WTC11 (cell line): ENCODE measurements around the gene CHRNA1. TPM values are rescaled to one million over a fixed set of nuclear protein-coding genes. Genes with fewer than 3 reads are reported as not detected.
A peak's percentile ranks its signal among the peaks of the same experiment; 100 is the strongest.

Source experiments
- CREM ChIP-seq: sonication (generic); formaldehyde crosslinking; IDR thresholded peaks from 2 replicates; pipeline ENCODE4 v1.8.1; 2022; ENCODE audit warnings: mild to moderate bottlenecking, missing genetic modification reagents, moderate library complexity
- EMX1 ChIP-seq: fragments of 250-450 bp; sonication (Bioruptor Pico); IDR thresholded peaks from 2 replicates; pipeline ENCODE4 v1.8.0; 2021; ENCODE audit warnings: mild to moderate bottlenecking
- ERG ChIP-seq: fragments of 250-450 bp; sonication (Bioruptor Pico); IDR thresholded peaks from 2 replicates; pipeline ENCODE4 v1.8.0; 2021; ENCODE audit warnings: mild to moderate bottlenecking
- ETV6 ChIP-seq: sonication (generic); formaldehyde crosslinking; IDR thresholded peaks from 2 replicates; pipeline ENCODE4 v1.8.1; 2022; ENCODE audit warnings: mild to moderate bottlenecking, missing genetic modification reagents
- FOXK1 ChIP-seq: sonication (generic); formaldehyde crosslinking; IDR thresholded peaks from 2 replicates; pipeline ENCODE4 v1.8.0; 2022; ENCODE audit warnings: mild to moderate bottlenecking, moderate library complexity, missing genetic modification reagents
- GABPB1 ChIP-seq: sonication (generic); formaldehyde crosslinking; IDR thresholded peaks from 2 replicates; pipeline ENCODE4 v1.8.1; 2023; ENCODE audit warnings: mild to moderate bottlenecking, missing genetic modification reagents
- GTF2I ChIP-seq: fragments of 250-450 bp; sonication (Bioruptor Pico); conservative IDR thresholded peaks from 2 replicates; pipeline ENCODE4 v1.4.0; 2021; ENCODE audit warnings: mild to moderate bottlenecking
- HMGXB4 ChIP-seq: sonication (generic); formaldehyde crosslinking; IDR thresholded peaks from 2 replicates; pipeline ENCODE4 v1.8.1; 2023; ENCODE audit warnings: mild to moderate bottlenecking, moderate library complexity, missing genetic modification reagents
- JAZF1 ChIP-seq: fragments of 250-450 bp; sonication (Bioruptor Pico); IDR thresholded peaks from 2 replicates; pipeline ENCODE4 v1.9.0; 2021; ENCODE audit warnings: moderate library complexity, mild to moderate bottlenecking, inconsistent platforms
- KAT7 ChIP-seq: sonication (generic); formaldehyde crosslinking; IDR thresholded peaks from 2 replicates; pipeline ENCODE4 v1.8.1; 2023; ENCODE audit warnings: missing genetic modification reagents, mild to moderate bottlenecking, borderline replicate concordance
- NFE2L1 ChIP-seq: sonication (generic); formaldehyde crosslinking; IDR thresholded peaks from 2 replicates; pipeline ENCODE4 v1.8.1; 2023; ENCODE audit warnings: missing genetic modification reagents
- NR1H2 ChIP-seq: sonication (generic); formaldehyde crosslinking; IDR thresholded peaks from 2 replicates; pipeline ENCODE4 v1.9.0; 2021; ENCODE audit warnings: mild to moderate bottlenecking, moderate library complexity, missing genetic modification reagents
- SP1 ChIP-seq: sonication (generic); formaldehyde crosslinking; conservative IDR thresholded peaks from 2 replicates; pipeline ENCODE4 v1.8.1; 2022; ENCODE audit warnings: missing genetic modification reagents
- TEAD1 ChIP-seq: sonication (generic); formaldehyde crosslinking; IDR thresholded peaks from 2 replicates; pipeline ENCODE4 v1.8.0; 2022; ENCODE audit warnings: mild to moderate bottlenecking, missing genetic modification reagents
- ZBTB21 ChIP-seq: sonication (generic); formaldehyde crosslinking; IDR thresholded peaks from 2 replicates; pipeline ENCODE4 v1.8.1; 2023; ENCODE audit warnings: mild to moderate bottlenecking, missing genetic modification reagents, borderline replicate concordance
- total RNA-seq: library from RNA; stranded (reverse); gene quantifications from 3 replicates; pipeline ENCODE4 v1.2.3, GENCODE V29; 2021
- TF ChIP-seq, protein P1 (sequence below): sonication (generic); formaldehyde crosslinking; conservative IDR thresholded peaks from 2 replicates; pipeline ENCODE4 v1.8.1; 2022; ENCODE audit warnings: mild to moderate bottlenecking, missing genetic modification reagents
- TF ChIP-seq, protein P2 (sequence below): sonication (generic); formaldehyde crosslinking; conservative IDR thresholded peaks from 2 replicates; pipeline ENCODE4 v1.8.1; 2023; ENCODE audit warnings: mild to moderate bottlenecking, low read depth, missing genetic modification reagents, moderate library complexity
- TF ChIP-seq, protein P3 (sequence below): sonication (generic); formaldehyde crosslinking; IDR thresholded peaks from 2 replicates; pipeline ENCODE4 v1.8.1; 2022; ENCODE audit warnings: missing genetic modification reagents, borderline replicate concordance
- TF ChIP-seq, protein P4 (sequence below): sonication (generic); formaldehyde crosslinking; IDR thresholded peaks from 2 replicates; pipeline ENCODE4 v1.8.0; 2022; ENCODE audit warnings: mild to moderate bottlenecking, missing genetic modification reagents
- TF ChIP-seq, protein P5 (sequence below): sonication (generic); formaldehyde crosslinking; IDR thresholded peaks from 2 replicates; pipeline ENCODE4 v1.8.0; 2023; ENCODE audit warnings: mild to moderate bottlenecking, missing genetic modification reagents
- TF ChIP-seq, protein P6 (sequence below): sonication (generic); formaldehyde crosslinking; IDR thresholded peaks from 2 replicates; pipeline ENCODE4 v1.8.1; 2023; ENCODE audit warnings: mild to moderate bottlenecking, missing genetic modification reagents, borderline replicate concordance

The CHRNA1 gene
- total RNA-seq, 1 experiment from 2014 or later = not detected

GRCh38 chr2:174729797-174730697, 34.2 kb downstream of the CHRNA1 start (continued):
- TF ChIP-seq HMGXB4 (CRISPR knock-in tag) (peak; percentile 81), FOXK1 (CRISPR knock-in tag) (peak; percentile 16; the same call in 1 of the 2 replicates), NR1H2 (CRISPR knock-in tag) (no peak), GABPB1 (no peak), GTF2I (no peak; the same call in 1 of the 2 replicates), EMX1 (no peak), ETV6 (peak; percentile 53), TEAD1 (CRISPR knock-in tag) (peak; percentile 30; the same call in 1 of the 2 replicates), CREM (no peak), JAZF1 (CRISPR knock-in tag) (no peak), SP1 (CRISPR knock-in tag) (peak; percentile 18; the same call in 1 of the 2 replicates), ZBTB21 (CRISPR knock-in tag) (no peak), NFE2L1 (peak; percentile 47; the same call in 1 of the 2 replicates), KAT7 (CRISPR knock-in tag) (no peak), ERG (CRISPR knock-in tag) (no peak)
- TF ChIP-seq, protein P1, sequence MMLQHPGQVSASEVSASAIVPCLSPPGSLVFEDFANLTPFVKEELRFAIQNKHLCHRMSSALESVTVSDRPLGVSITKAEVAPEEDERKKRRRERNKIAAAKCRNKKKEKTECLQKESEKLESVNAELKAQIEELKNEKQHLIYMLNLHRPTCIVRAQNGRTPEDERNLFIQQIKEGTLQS = no peak
- TF ChIP-seq, protein P2, sequence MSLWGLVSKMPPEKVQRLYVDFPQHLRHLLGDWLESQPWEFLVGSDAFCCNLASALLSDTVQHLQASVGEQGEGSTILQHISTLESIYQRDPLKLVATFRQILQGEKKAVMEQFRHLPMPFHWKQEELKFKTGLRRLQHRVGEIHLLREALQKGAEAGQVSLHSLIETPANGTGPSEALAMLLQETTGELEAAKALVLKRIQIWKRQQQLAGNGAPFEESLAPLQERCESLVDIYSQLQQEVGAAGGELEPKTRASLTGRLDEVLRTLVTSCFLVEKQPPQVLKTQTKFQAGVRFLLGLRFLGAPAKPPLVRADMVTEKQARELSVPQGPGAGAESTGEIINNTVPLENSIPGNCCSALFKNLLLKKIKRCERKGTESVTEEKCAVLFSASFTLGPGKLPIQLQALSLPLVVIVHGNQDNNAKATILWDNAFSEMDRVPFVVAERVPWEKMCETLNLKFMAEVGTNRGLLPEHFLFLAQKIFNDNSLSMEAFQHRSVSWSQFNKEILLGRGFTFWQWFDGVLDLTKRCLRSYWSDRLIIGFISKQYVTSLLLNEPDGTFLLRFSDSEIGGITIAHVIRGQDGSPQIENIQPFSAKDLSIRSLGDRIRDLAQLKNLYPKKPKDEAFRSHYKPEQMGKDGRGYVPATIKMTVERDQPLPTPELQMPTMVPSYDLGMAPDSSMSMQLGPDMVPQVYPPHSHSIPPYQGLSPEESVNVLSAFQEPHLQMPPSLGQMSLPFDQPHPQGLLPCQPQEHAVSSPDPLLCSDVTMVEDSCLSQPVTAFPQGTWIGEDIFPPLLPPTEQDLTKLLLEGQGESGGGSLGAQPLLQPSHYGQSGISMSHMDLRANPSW (CRISPR knock-in tag) = no peak
- TF ChIP-seq, protein P3, sequence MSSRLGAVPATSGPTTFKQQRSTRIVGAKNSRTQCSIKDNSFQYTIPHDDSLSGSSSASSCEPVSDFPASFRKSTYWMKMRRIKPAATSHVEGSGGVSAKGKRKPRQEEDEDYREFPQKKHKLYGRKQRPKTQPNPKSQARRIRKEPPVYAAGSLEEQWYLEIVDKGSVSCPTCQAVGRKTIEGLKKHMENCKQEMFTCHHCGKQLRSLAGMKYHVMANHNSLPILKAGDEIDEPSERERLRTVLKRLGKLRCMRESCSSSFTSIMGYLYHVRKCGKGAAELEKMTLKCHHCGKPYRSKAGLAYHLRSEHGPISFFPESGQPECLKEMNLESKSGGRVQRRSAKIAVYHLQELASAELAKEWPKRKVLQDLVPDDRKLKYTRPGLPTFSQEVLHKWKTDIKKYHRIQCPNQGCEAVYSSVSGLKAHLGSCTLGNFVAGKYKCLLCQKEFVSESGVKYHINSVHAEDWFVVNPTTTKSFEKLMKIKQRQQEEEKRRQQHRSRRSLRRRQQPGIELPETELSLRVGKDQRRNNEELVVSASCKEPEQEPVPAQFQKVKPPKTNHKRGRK (CRISPR knock-in tag) = no peak
- TF ChIP-seq, protein P4, sequence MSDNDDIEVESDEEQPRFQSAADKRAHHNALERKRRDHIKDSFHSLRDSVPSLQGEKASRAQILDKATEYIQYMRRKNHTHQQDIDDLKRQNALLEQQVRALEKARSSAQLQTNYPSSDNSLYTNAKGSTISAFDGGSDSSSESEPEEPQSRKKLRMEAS = peak; percentile 59
- TF ChIP-seq, protein P5, sequence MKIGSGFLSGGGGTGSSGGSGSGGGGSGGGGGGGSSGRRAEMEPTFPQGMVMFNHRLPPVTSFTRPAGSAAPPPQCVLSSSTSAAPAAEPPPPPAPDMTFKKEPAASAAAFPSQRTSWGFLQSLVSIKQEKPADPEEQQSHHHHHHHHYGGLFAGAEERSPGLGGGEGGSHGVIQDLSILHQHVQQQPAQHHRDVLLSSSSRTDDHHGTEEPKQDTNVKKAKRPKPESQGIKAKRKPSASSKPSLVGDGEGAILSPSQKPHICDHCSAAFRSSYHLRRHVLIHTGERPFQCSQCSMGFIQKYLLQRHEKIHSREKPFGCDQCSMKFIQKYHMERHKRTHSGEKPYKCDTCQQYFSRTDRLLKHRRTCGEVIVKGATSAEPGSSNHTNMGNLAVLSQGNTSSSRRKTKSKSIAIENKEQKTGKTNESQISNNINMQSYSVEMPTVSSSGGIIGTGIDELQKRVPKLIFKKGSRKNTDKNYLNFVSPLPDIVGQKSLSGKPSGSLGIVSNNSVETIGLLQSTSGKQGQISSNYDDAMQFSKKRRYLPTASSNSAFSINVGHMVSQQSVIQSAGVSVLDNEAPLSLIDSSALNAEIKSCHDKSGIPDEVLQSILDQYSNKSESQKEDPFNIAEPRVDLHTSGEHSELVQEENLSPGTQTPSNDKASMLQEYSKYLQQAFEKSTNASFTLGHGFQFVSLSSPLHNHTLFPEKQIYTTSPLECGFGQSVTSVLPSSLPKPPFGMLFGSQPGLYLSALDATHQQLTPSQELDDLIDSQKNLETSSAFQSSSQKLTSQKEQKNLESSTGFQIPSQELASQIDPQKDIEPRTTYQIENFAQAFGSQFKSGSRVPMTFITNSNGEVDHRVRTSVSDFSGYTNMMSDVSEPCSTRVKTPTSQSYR (CRISPR knock-in tag) = no peak
- TF ChIP-seq, protein P6, sequence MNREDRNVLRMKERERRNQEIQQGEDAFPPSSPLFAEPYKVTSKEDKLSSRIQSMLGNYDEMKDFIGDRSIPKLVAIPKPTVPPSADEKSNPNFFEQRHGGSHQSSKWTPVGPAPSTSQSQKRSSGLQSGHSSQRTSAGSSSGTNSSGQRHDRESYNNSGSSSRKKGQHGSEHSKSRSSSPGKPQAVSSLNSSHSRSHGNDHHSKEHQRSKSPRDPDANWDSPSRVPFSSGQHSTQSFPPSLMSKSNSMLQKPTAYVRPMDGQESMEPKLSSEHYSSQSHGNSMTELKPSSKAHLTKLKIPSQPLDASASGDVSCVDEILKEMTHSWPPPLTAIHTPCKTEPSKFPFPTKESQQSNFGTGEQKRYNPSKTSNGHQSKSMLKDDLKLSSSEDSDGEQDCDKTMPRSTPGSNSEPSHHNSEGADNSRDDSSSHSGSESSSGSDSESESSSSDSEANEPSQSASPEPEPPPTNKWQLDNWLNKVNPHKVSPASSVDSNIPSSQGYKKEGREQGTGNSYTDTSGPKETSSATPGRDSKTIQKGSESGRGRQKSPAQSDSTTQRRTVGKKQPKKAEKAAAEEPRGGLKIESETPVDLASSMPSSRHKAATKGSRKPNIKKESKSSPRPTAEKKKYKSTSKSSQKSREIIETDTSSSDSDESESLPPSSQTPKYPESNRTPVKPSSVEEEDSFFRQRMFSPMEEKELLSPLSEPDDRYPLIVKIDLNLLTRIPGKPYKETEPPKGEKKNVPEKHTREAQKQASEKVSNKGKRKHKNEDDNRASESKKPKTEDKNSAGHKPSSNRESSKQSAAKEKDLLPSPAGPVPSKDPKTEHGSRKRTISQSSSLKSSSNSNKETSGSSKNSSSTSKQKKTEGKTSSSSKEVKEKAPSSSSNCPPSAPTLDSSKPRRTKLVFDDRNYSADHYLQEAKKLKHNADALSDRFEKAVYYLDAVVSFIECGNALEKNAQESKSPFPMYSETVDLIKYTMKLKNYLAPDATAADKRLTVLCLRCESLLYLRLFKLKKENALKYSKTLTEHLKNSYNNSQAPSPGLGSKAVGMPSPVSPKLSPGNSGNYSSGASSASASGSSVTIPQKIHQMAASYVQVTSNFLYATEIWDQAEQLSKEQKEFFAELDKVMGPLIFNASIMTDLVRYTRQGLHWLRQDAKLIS = 0 out of 2 replicates have a peak, but pooled peaks have one; percentile 44
- TF ChIP-seq, all 79 proteins: peak for 14
